CD8-positive, alpha-beta memory T cell (primary cell): Measurements from ENCODE around the gene TNFAIP1. TPM values are rescaled to one million over a fixed set of nuclear protein-coding genes. Genes with fewer than 3 reads are reported as not detected.

ENCODE experiments used
- CTCF ChIA-PET: fragments of 350-600 bp; sonication (Branson Sonifier 250); formaldehyde crosslinking; loops from one replicate; lab custom pipeline; 2021; ENCODE audit warnings: antibody characterized with exemption; lab: Charles Lee
- POLR2A ChIA-PET: fragments of 350-600 bp; sonication (Branson Sonifier 250); formaldehyde crosslinking; loops from one replicate; lab custom pipeline; 2021; ENCODE audit warnings: antibody characterized with exemption; lab: Charles Lee
- DNase-seq, 5 donors: peaks; one replicate each; pipeline versions ENCODE4 v3.0.0 to v3.0.0-alpha.2; 2020 to 2022; ENCODE audit warnings: mixed read lengths in 1 of 5
- H3K27ac ChIP-seq: one replicate; pipeline ENCODE4 v1.7.0; 2013; ENCODE audit warnings: low read depth, mild to moderate bottlenecking, low read length, moderate library complexity
- H3K27me3 ChIP-seq: 2 replicates; pipeline ENCODE4 v1.7.0; 2013; ENCODE audit warnings: low read length, mild to moderate bottlenecking; ENCODE audit not compliant: insufficient read depth, poor library complexity, severe bottlenecking
- H3K36me3 ChIP-seq: 2 replicates; pipeline ENCODE4 v1.7.0; 2013; ENCODE audit warnings: mild to moderate bottlenecking, low read length, moderate library complexity; ENCODE audit not compliant: insufficient read depth
- H3K4me1 ChIP-seq: 2 replicates; pipeline ENCODE4 v1.7.0; 2013; ENCODE audit warnings: mild to moderate bottlenecking, low read length, moderate library complexity; ENCODE audit not compliant: insufficient read depth
- H3K4me3 ChIP-seq: 2 replicates; pipeline ENCODE4 v1.7.0; 2013; ENCODE audit warnings: mild to moderate bottlenecking, low read length
- H3K9me3 ChIP-seq: 2 replicates; pipeline ENCODE4 v1.7.0; 2013; ENCODE audit warnings: mild to moderate bottlenecking, low read length
- H3K27ac Mint-ChIP-seq, 8 donors: one replicate each; pipeline ENCODE4 v1.8.0; 2020 to 2021; ENCODE audit warnings: mixed read lengths in 8 of 8, mild to moderate bottlenecking in 6 of 8, inconsistent platforms in 3 of 8, moderate library complexity in 3 of 8
- H3K27me3 Mint-ChIP-seq, 2 donors: one replicate each; pipeline ENCODE4 v1.8.0; 2020 to 2021; ENCODE audit warnings: mixed read lengths in 2 of 2, mild to moderate bottlenecking in 1 of 2, moderate library complexity in 1 of 2
- H3K36me3 Mint-ChIP-seq, 3 donors: one replicate each; pipeline ENCODE4 v1.8.0; 2020 to 2021; ENCODE audit warnings: mixed read lengths in 3 of 3, inconsistent platforms in 1 of 3, mild to moderate bottlenecking in 1 of 3
- H3K4me1 Mint-ChIP-seq, 3 donors: one replicate each; pipeline ENCODE4 v1.8.0; 2020 to 2021; ENCODE audit warnings: mixed read lengths in 3 of 3, inconsistent platforms in 1 of 3, mild to moderate bottlenecking in 1 of 3
- H3K4me3 Mint-ChIP-seq, 7 donors: one replicate each; pipeline ENCODE4 v1.8.0; 2020 to 2021; ENCODE audit warnings: mixed read lengths in 7 of 7, mild to moderate bottlenecking in 6 of 7, moderate library complexity in 4 of 7, inconsistent platforms in 2 of 7
- H3K9me3 Mint-ChIP-seq, 5 donors: one replicate each; pipeline ENCODE4 v1.8.0; 2020 to 2022; ENCODE audit warnings: mixed read lengths in 5 of 5, mild to moderate bottlenecking in 3 of 5, moderate library complexity in 2 of 5, inconsistent platforms in 1 of 5
- polyA plus RNA-seq: library from polyadenylated mRNA; unstranded; fragments of 300-500 nt; fragmentation: Illumina TruSeq; gene quantifications from one replicate; pipeline ENCODE4 v1.2.3, GENCODE V29; 2021
- total RNA-seq, 2 experiments: library from RNA; stranded (reverse); gene quantifications; one replicate each; pipeline ENCODE4 v1.2.3, GENCODE V29; 2021

Gene TNFAIP1
- total and polyA plus RNA-seq, 3 experiments from 2014 or later: 10.6 to 30.6 (median 29.0) TPM

- Mint-ChIP-seq H3K27ac (peak overlapping the region in 1 of 8 donors; percentile 66), H3K27me3 (no peaks in the 10 kb centered on the region), H3K4me1 (peaks cover 4 to 13% (median 10%) of the 10 kb centered on the region in 3 donors), H3K4me3 (no peak overlapping the region), H3K9me3 (no peaks in the 10 kb centered on the region), H3K36me3 (peaks cover 6 to 78% (median 13%) of the 10 kb centered on the region in 3 donors)
- CTCF ChIA-PET: no interaction called here
- Histone ChIP-seq H3K9me3 (no peaks in the 10 kb centered on the region), H3K27me3 (no peaks in the 10 kb centered on the region), H3K4me3 (no peak overlapping the region), H3K4me1 (peaks cover 6% of the 10 kb centered on the region), H3K36me3 (peaks cover 32% of the 10 kb centered on the region), H3K27ac (no peak overlapping the region)
- no peak for DNase-seq
- POLR2A ChIA-PET: no interaction called here
Measured at GRCh38 chr17:28390563-28390962, 55.0 kb downstream of the TNFAIP1 start.

GRCh38 chr17:28390984-28391383 lies 55.4 kb downstream of the TNFAIP1 start:
- H3K36me3 Mint-ChIP-seq: peaks cover 6 to 82% (median 13%) of the 10 kb centered on the region in 3 donors
- H3K27me3 ChIP-seq: no peaks in the 10 kb centered on the region
- no peaks in the 10 kb centered on the region for H3K9me3 ChIP-seq
- H3K27ac ChIP-seq: no peak overlapping the region
- no peak for DNase-seq
- H3K27ac Mint-ChIP-seq: peak overlapping the region in 1 of 8 donors; percentile 58
- no peak overlapping the region for H3K4me3 ChIP-seq
- H3K4me3 Mint-ChIP-seq: no peak overlapping the region
- ChIA-PET CTCF (no interaction called here), POLR2A (no interaction called here)
- H3K4me1 ChIP-seq: peaks cover 2% of the 10 kb centered on the region
- no peaks in the 10 kb centered on the region for H3K27me3 Mint-ChIP-seq
- H3K36me3 ChIP-seq: peaks cover 32% of the 10 kb centered on the region
- peaks cover 2 to 9% (median 5%) of the 10 kb centered on the region in 3 donors for H3K4me1 Mint-ChIP-seq
- no peaks in the 10 kb centered on the region for H3K9me3 Mint-ChIP-seq

- POLR2A ChIA-PET: no interaction called here
- H3K36me3 ChIP-seq: peaks cover 32% of the 10 kb centered on the region
- CTCF ChIA-PET: interaction anchor here (1.0 kb wide), 1 partner anchor 9 kb away, joined by 5 read pairs; no protein-coding TSS in a partner anchor
Measured at GRCh38 chr17:28391401-28391800, 55.8 kb downstream of the TNFAIP1 start.

GRCh38 chr17:28392491-28392890 lies 56.9 kb downstream of the TNFAIP1 start:
- CTCF ChIA-PET: interaction anchor here (1.0 kb wide), 1 partner anchor 10 kb away, joined by 5 read pairs; no protein-coding TSS in a partner anchor
- peaks cover 9 to 83% (median 13%) of the 10 kb centered on the region in 3 donors for H3K36me3 Mint-ChIP-seq
- no peak overlapping the region for H3K4me3 ChIP-seq
- H3K9me3 Mint-ChIP-seq: no peaks in the 10 kb centered on the region
- H3K36me3 ChIP-seq: peaks cover 32% of the 10 kb centered on the region
- H3K27me3 ChIP-seq: no peaks in the 10 kb centered on the region
- no peak overlapping the region for H3K27ac Mint-ChIP-seq
- no peak for DNase-seq
- H3K4me1 ChIP-seq: no peaks in the 10 kb centered on the region
- peaks cover 2 to 4% (median 4%) of the 10 kb centered on the region in 3 donors for H3K4me1 Mint-ChIP-seq
- no peaks in the 10 kb centered on the region for H3K9me3 ChIP-seq
- no peak overlapping the region for H3K4me3 Mint-ChIP-seq
- no peaks in the 10 kb centered on the region for H3K27me3 Mint-ChIP-seq
- POLR2A ChIA-PET: no interaction called here
- no peak overlapping the region for H3K27ac ChIP-seq

More at GRCh38 chr17:28391401-28391800, 55.8 kb downstream of the TNFAIP1 start:
- H3K4me1 ChIP-seq: no peaks in the 10 kb centered on the region
- Mint-ChIP-seq H3K36me3 (peaks cover 6 to 83% (median 13%) of the 10 kb centered on the region in 3 donors), H3K4me1 (peaks cover 2 to 5% (median 5%) of the 10 kb centered on the region in 3 donors), H3K4me3 (no peak overlapping the region), H3K9me3 (no peaks in the 10 kb centered on the region), H3K27ac (peak overlapping the region in 1 of 8 donors; percentile 58), H3K27me3 (no peaks in the 10 kb centered on the region)
- H3K9me3 ChIP-seq: no peaks in the 10 kb centered on the region
- H3K4me3 ChIP-seq: no peak overlapping the region
- H3K27ac ChIP-seq: no peak overlapping the region
- no peaks in the 10 kb centered on the region for H3K27me3 ChIP-seq
- DNase-seq: no peak

GRCh38 chr17:28394337-28395116 lies 59.0 kb downstream of the TNFAIP1 start:
- Mint-ChIP-seq H3K4me1 (no peaks in the 10 kb centered on the region), H3K36me3 (peaks cover 8 to 74% (median 13%) of the 10 kb centered on the region in 3 donors), H3K9me3 (no peaks in the 10 kb centered on the region), H3K27ac (peak overlapping the region in 2 of 8 donors; percentile 12 to 49), H3K4me3 (no peak overlapping the region), H3K27me3 (no peaks in the 10 kb centered on the region)
- ChIA-PET POLR2A (no interaction called here), CTCF (interaction anchor here (2.7 kb wide), 1 partner anchor 22 kb away, joined by 7 read pairs; no protein-coding TSS in a partner anchor)
- Histone ChIP-seq H3K9me3 (no peaks in the 10 kb centered on the region), H3K4me1 (no peaks in the 10 kb centered on the region), H3K27me3 (no peaks in the 10 kb centered on the region), H3K4me3 (no peak overlapping the region), H3K36me3 (peaks cover 32% of the 10 kb centered on the region), H3K27ac (no peak overlapping the region)
- DNase-seq: no peak

- Histone ChIP-seq H3K4me3 (no peak overlapping the region), H3K4me1 (no peaks in the 10 kb centered on the region), H3K36me3 (peaks cover 26% of the 10 kb centered on the region), H3K9me3 (no peaks in the 10 kb centered on the region), H3K27me3 (no peaks in the 10 kb centered on the region), H3K27ac (no peak overlapping the region)
- no peaks in the 10 kb centered on the region for H3K27me3 Mint-ChIP-seq
- no peak overlapping the region for H3K4me3 Mint-ChIP-seq
- POLR2A ChIA-PET: no interaction called here
- H3K27ac Mint-ChIP-seq: no peak overlapping the region
- no peaks in the 10 kb centered on the region for H3K4me1 Mint-ChIP-seq
- H3K9me3 Mint-ChIP-seq: no peaks in the 10 kb centered on the region
- CTCF ChIA-PET: interaction anchor here (2.7 kb wide), 1 partner anchor 21 kb away, joined by 7 read pairs; no protein-coding TSS in a partner anchor
- peaks cover 4 to 65% (median 9%) of the 10 kb centered on the region in 3 donors for H3K36me3 Mint-ChIP-seq
- no peak for DNase-seq
Measured at GRCh38 chr17:28395426-28395825, 59.9 kb downstream of the TNFAIP1 start.

GRCh38 chr17:28395968-28396367 lies 60.4 kb downstream of the TNFAIP1 start:
- no peak overlapping the region for H3K27ac Mint-ChIP-seq
- peaks cover 3 to 60% (median 7%) of the 10 kb centered on the region in 3 donors for H3K36me3 Mint-ChIP-seq
- H3K4me1 Mint-ChIP-seq: no peaks in the 10 kb centered on the region
- H3K4me3 Mint-ChIP-seq: no peak overlapping the region
- Histone ChIP-seq H3K36me3 (peaks cover 20% of the 10 kb centered on the region), H3K9me3 (no peaks in the 10 kb centered on the region), H3K27me3 (no peaks in the 10 kb centered on the region), H3K4me1 (no peaks in the 10 kb centered on the region), H3K27ac (no peak overlapping the region), H3K4me3 (no peak overlapping the region)
- H3K9me3 Mint-ChIP-seq: no peaks in the 10 kb centered on the region
- ChIA-PET CTCF (interaction anchor here (2.7 kb wide), 1 partner anchor 21 kb away, joined by 7 read pairs; no protein-coding TSS in a partner anchor), POLR2A (no interaction called here)
- H3K27me3 Mint-ChIP-seq: no peaks in the 10 kb centered on the region
- DNase-seq: no peak
